Measurements from ENCODE around the gene ATG7. TPM values are rescaled to one million over a fixed set of nuclear protein-coding genes. Genes with fewer than 3 reads are reported as not detected.

The ATG7 gene
- total RNA-seq, 1 donor: 131 TPM

DNA sequence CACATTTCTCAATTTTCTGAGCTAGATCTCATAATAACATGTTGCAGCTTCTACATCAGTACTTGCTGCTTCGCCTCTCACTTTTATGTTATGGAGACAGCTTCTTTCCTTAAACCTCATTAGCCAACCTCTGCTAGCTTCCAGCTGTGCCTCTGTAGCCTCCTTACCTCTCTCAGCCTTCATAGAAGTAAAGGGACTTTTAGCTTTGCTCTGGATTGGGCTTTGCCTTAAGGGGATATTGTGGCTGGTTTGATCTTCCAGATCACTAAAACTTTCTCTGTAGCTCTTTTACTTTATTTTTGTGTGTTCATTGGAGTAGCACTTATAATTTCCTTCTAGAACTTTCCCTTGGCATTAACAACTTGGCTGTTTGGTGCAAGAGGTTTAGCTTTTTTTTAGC, 150.1 kb downstream of the ATG7 start:
- DNase-seq (ENCODE audit: low read depth): no peak
- TF ChIP-seq, protein P1, sequence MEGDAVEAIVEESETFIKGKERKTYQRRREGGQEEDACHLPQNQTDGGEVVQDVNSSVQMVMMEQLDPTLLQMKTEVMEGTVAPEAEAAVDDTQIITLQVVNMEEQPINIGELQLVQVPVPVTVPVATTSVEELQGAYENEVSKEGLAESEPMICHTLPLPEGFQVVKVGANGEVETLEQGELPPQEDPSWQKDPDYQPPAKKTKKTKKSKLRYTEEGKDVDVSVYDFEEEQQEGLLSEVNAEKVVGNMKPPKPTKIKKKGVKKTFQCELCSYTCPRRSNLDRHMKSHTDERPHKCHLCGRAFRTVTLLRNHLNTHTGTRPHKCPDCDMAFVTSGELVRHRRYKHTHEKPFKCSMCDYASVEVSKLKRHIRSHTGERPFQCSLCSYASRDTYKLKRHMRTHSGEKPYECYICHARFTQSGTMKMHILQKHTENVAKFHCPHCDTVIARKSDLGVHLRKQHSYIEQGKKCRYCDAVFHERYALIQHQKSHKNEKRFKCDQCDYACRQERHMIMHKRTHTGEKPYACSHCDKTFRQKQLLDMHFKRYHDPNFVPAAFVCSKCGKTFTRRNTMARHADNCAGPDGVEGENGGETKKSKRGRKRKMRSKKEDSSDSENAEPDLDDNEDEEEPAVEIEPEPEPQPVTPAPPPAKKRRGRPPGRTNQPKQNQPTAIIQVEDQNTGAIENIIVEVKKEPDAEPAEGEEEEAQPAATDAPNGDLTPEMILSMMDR (IDR thresholded peaks at IDR 0.05; ENCODE audit: insufficient read depth, low read depth, low read length): no peak
- no peak overlapping the region for H3K4me3 ChIP-seq (ENCODE audit: low read depth, low read length)

DNA sequence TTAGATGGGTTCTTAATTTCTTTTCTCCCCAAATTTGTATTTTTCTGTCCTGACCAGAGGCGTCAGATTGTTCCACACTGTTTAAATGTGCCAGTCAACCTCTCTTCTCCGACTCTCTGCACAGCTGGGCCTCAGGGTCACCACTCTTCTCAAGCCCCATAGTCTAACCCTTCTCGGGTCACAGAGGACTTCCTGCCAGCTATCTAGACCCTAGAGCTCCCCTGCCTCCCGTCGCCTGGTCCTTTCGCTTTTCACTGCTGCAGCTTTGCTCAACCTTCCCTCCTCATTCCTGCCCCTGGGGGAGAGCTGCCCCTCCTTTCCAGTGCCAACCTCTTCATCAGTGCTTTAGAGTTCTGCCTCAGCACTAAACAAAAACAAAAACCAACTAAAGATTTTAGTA, 151.7 kb downstream of the ATG7 start:
- no peak overlapping the region for H3K4me3 ChIP-seq (ENCODE audit: low read depth, low read length)
- TF ChIP-seq, protein P1 (IDR thresholded peaks at IDR 0.05; ENCODE audit: insufficient read depth, low read depth, low read length): no peak
- DNase-seq (ENCODE audit: low read depth): no peak

DNA sequence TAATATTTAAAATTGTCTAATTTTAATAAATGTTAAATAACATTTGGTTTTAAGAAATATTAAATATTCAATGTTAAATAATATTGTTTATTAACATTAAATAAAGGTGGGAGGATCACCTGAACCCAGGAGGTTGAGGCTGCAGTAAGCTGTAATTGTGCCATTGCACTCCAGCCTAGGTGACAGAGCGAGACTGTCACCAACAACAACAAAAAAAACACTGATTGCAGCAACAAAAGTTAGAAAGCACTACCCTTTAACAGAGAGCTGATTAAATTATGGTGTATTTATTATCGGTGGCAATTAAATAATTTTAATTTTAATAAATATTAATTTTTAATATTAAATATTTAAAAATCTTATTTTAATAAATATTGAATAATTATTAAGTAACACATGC, 152.1 kb downstream of the ATG7 start:
- H3K4me3 ChIP-seq (ENCODE audit: low read depth, low read length): no peak overlapping the region
- TF ChIP-seq, protein P1 (IDR thresholded peaks at IDR 0.05; ENCODE audit: insufficient read depth, low read depth, low read length): no peak
- no peak for DNase-seq (ENCODE audit: low read depth)

DNA sequence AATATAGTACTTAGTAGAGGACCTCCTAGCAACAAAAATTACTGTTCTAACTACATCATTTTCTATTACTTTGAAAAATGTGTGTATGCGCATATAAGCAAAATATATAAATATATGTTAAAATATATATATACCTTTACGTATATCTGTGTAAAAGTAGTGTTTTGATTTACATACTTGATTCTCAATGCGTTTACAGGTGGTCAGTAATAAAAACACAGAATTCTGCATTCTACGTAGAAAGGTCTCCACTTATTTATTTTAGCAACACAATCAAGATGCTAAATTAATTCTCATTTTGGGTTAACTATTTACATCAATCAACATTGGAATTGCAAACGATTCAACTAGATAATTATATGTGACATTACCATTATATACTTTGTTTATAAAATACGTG, 158.0 kb downstream of the ATG7 start:
- H3K4me3 ChIP-seq (ENCODE audit: low read depth, low read length): no peak overlapping the region
- TF ChIP-seq, protein P1 (IDR thresholded peaks at IDR 0.05; ENCODE audit: insufficient read depth, low read depth, low read length): no peak
- no peak for DNase-seq (ENCODE audit: low read depth)

DNA sequence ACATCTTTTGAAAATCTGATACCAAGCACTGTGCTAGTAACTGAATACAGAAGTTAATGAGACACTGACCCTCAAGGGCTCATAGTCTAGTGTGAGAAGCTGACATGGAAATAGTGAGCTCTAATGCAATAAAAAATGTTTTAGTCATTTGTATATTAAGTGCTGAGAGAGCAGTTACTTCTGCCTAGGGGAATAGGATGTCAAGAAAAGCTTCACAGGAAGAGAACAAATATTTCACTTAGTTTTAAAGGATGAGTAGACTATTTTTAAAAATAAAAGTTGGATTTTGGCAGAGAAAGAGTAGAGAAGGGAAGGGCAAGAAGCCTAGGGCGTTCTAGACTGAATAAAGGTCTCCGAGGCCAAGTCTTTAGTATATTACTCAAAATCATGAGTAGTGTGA, 158.4 kb downstream of the ATG7 start:
- DNase-seq (ENCODE audit: low read depth): no peak
- no peak overlapping the region for H3K4me3 ChIP-seq (ENCODE audit: low read depth, low read length)
- TF ChIP-seq, protein P1 (IDR thresholded peaks at IDR 0.05; ENCODE audit: insufficient read depth, low read depth, low read length): no peak

DNA sequence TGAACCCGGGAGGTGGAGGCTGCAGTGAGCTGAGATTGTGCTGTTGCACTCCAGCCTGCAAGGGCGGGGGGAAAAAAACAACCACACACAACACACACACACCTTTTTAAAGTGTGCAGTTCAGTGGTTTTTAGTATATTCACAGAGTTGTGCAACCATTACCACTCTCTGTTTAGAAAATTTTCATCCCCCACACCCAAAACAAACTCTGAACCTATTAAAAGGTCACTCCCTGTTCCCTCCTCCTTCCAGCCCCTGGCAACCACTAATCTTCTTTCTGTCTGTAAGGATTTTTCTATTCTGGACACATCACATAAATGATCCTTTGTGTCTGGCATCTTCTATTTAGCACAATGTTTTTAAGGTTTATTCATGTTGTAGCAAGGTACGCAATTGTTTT, 159.1 kb downstream of the ATG7 start:
- H3K4me3 ChIP-seq (ENCODE audit: low read depth, low read length): no peak overlapping the region
- peak; percentile 61 for DNase-seq (ENCODE audit: low read depth)
- TF ChIP-seq, protein P1 (IDR thresholded peaks at IDR 0.05; ENCODE audit: insufficient read depth, low read depth, low read length): no peak

DNA sequence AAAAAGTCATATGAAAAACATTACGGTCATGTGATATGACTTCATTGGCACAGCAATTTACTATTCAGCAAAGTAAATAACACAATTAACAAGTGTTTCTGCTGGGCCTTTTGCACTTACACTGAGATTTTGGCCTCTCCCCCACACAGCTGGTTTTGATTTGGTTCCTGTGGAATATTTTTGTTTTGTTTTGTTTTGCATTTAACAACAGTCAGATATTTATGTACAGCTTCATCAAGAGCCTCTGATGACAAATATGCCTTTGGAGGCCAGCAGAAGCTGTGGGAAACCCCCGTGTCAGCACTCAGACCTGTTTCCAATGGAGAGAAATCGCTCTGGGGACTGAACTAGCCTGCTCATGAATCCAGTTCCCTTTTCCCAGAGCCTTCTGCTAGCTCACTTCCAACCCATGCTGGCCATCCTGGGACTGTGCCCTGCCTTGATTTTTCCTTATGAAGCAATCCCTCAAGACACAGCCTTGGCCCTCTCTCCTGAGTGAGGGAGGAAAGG, 161.9 kb downstream of the ATG7 start:
- TF ChIP-seq, protein P1 (IDR thresholded peaks at IDR 0.05; ENCODE audit: insufficient read depth, low read depth, low read length): no peak
- no peak overlapping the region for H3K4me3 ChIP-seq (ENCODE audit: low read depth, low read length)
- peak; percentile 92 for DNase-seq (ENCODE audit: low read depth)

All from fibroblast of villous mesenchyme (primary cell).